Stimulated activated CD4-positive, alpha-beta T cell treated with anti-CD3 and anti-CD28 coated beads, Interleukin-4, amount 100 ng/mL, for 48 hours (primary cell): ENCODE results near the gene LANCL2.

Experiments used
- DNase-seq, 2 donors: peaks; one replicate each; pipeline ENCODE4 v3.0.0-alpha.2; 2020; ENCODE audit warnings: low read depth in 2 of 2

Gene LANCL2

GRCh38 chr7:55437375-55437774 is 72.2 kb downstream of the LANCL2 start:
- DNase-seq, result no peak

- DNase-seq, result no peak
These were observed 73.1 kb downstream of the LANCL2 start for GRCh38 chr7:55438085-55438756.

- no peak for DNase-seq
These were observed 73.8 kb downstream of the LANCL2 start for GRCh38 chr7:55438757-55439525.

- no peak for DNase-seq
These were observed 74.5 kb downstream of the LANCL2 start for GRCh38 chr7:55439627-55440026.

- no peak for DNase-seq
These were observed 75.0 kb downstream of the LANCL2 start for GRCh38 chr7:55440040-55440690.

GRCh38 chr7:55441002-55441401 is 75.9 kb downstream of the LANCL2 start:
- no peak for DNase-seq

- no peak for DNase-seq
These were observed 76.8 kb downstream of the LANCL2 start for GRCh38 chr7:55441774-55442522.

GRCh38 chr7:55444786-55445185 is 79.6 kb downstream of the LANCL2 start:
- DNase-seq, result no peak

GRCh38 chr7:55448526-55448925 is 83.4 kb downstream of the LANCL2 start:
- no peak for DNase-seq

GRCh38 chr7:55449205-55449991 is 84.3 kb downstream of the LANCL2 start:
- DNase-seq, result no peak

GRCh38 chr7:55449992-55450535 is 84.9 kb downstream of the LANCL2 start:
- DNase-seq, result no peak

- no peak for DNase-seq
These were observed 87.8 kb downstream of the LANCL2 start for GRCh38 chr7:55452971-55453370.

GRCh38 chr7:55457801-55458200 is 92.7 kb downstream of the LANCL2 start:
- DNase-seq, result no peak

- no peak for DNase-seq
These were observed 93.2 kb downstream of the LANCL2 start for GRCh38 chr7:55458351-55458750.

GRCh38 chr7:55463686-55464262 is 98.6 kb downstream of the LANCL2 start:
- DNase-seq, result no peak

GRCh38 chr7:55464422-55464821 is 99.3 kb downstream of the LANCL2 start:
- DNase-seq, result no peak

GRCh38 chr7:55465691-55466090 is 100.6 kb downstream of the LANCL2 start:
- no peak for DNase-seq

- DNase-seq, result no peak
These were observed 102.0 kb downstream of the LANCL2 start for GRCh38 chr7:55467047-55467593.

GRCh38 chr7:55468495-55468894 is 103.4 kb downstream of the LANCL2 start:
- DNase-seq, result no peak

- DNase-seq, result no peak
These were observed 104.1 kb downstream of the LANCL2 start for GRCh38 chr7:55469271-55469681.
